ENCODE data around the gene RBM19.

DNA sequence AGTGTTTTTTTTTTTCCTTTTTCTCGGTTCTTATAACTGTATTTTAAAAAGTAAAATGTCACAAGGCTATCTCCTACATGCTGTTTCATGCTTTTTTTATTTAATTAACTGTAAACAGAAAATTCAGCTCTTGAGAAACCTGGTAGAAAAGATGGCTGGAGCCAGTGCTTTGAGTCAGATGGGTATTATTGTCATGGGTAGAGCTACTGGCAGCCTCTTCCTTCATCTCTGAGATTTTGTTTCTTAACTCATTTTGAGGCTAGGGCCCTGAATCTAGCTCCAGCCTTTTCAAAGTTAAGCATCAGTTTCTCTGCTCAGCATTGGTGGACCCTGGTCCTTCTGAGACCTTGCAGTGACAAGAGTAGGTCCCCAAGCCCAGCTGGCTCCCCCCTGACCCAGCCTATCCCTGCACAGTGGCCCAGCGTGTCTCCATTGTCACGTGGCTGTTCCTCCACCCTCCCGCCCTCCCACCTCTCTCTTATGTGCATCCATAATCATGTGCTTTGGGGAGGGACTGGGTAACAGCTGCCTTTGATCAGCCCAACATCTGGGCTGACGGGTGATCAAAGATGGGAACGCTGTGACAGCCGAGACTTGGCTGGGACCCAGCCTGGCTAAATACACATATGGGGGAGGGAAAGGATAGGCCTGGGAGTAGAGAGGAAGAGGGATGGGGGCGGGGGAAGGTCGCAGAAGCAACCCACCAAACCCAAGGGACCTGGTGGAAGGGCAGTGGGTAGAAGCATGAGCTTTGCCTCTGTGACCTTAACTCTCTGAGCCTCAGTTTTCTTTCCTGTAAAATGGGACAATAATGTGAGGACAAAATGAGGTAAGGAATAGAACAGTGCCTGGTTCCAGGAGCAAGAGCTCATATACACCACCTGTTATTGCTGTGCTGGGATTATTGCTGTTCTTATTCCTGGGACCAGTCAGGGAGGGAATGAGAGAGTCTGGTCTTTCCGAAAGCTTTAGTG is 24.4 kb upstream of the RBM19 start:
- TF ChIP-seq EZH2 (IDR thresholded peaks at IDR 0.05; ENCODE audit: low read length, unreplicated experiment) (no peak), EZH2phosphoT487 (IDR thresholded peaks at IDR 0.05; ENCODE audit: borderline replicate concordance, low read length) (no peak)

Measured in PC-3 (cell line).